Activated naive CD8-positive, alpha-beta T cell treated with anti-CD3 and anti-CD28 coated beads, Interleukin-2, amount 50 U/mL, for 16 hours (primary cell): Measurements from ENCODE around the gene EPHA4.

Experiments
- DNase-seq: peaks from one replicate; pipeline ENCODE4 v3.0.0-alpha.2; 2020; ENCODE audit warnings: low read depth, low spot score

The EPHA4 gene

DNA sequence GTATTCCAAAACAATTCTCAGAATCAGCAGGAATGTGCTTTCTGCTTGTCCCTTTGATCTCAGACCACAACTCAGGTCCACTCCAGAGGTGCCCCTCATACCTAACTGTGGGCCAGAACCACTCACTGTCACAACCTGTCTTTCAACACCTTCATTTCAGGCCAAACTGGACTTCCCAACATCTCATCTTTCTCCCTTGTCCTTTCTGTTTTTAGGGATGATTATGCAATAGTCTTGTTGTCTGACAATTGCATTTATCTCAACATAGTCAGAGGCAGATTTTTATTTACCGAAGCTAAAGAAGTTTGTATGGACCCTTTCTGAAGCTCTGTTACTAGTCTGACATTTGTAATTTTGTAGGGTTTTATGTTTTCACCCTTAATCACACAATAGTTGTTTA lies 95.9 kb downstream of the EPHA4 start:
- DNase-seq, result no peak

- no peak for DNase-seq
These were observed 98.7 kb downstream of the EPHA4 start for GRCh38 chr2:221473451-221473850.

- DNase-seq, result no peak
These were observed 103.8 kb downstream of the EPHA4 start for GRCh38 chr2:221468317-221468716.

- DNase-seq, result no peak
These were observed 104.5 kb downstream of the EPHA4 start for GRCh38 chr2:221467610-221468009.

DNA sequence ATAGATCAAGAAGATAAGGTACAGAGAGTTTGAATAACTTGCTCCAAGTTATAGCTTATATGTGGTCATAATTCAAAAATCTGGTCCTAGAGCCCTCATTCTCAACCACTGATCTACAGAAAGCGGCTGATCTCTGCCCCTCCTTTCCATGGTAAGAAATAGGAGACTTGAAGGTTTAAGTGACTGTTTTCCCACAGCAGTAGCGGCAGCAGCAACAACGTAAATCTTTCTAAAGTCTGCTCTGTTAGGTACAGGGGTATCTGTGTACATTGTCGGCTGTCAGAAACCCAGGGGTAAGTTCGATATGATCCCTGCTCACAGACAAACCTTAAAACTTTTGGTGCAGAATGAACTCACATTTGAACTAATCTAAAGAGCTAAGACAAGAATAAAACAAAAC lies 105.4 kb downstream of the EPHA4 start:
- no peak for DNase-seq

DNA sequence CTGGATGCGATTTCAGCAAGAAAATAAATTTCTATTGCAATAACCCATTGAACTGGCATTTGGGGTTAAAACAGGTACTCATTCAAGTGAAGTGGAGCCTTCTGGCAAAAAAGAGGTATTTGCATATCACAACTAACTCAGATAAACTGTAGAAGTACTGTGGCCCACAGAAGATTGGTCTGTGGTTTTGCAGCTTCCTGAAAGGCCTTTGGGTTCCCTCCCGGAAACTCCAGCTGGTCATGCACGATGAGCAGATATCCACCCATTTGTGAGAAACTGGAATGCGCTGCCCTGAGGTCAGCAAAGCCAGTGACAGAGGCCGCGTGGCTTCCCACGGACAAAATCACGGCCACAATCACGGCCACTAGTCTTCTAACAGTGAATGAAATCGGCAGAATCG lies 106.3 kb downstream of the EPHA4 start:
- no peak for DNase-seq

DNA sequence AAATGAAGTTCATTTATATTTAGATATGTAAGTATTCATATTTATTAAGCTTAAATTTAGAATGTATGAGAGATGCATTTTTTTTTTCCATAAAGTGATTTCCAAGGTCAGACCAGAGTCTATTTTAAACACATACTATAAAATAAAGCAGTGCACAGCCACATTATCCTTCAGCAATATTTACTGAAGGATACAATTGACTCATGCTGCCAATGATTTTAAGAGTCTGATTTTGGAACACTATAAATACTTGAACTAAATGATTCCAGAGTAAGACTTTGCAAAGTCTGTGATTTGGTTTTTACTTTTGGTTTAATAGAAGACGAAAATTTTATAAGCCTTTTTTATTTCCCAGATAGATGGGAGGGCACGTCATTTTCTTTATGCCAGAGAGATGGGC lies 107.1 kb downstream of the EPHA4 start:
- no peak for DNase-seq

GRCh38 chr2:221463241-221463896 lies 108.7 kb downstream of the EPHA4 start:
- no peak for DNase-seq

DNA sequence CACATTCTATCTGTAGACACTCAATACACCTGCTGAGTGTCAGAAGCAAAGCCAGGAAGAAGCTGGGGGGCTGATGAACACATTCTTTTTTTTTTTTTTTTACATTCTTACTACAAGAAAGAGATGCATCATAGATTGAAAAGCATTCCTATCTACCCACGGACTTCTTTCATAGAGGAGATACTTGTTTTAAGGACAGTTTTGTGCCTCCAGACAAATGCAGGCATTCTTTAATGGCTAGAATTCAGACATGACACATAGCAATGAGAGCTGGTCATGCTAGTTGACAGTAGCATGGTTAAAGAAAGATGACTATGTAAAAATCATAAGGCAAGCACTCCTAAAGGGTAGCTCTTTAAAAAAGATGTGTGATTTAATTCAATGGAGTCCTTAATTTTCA lies 110.2 kb downstream of the EPHA4 start:
- DNase-seq, result no peak

GRCh38 chr2:221460136-221460535 lies 112.0 kb downstream of the EPHA4 start:
- DNase-seq, result no peak

- DNase-seq, result no peak
These were observed 113.5 kb downstream of the EPHA4 start for GRCh38 chr2:221458578-221458977.

- DNase-seq, result no peak
These were observed 116.9 kb downstream of the EPHA4 start for GRCh38 chr2:221455214-221455613.

DNA sequence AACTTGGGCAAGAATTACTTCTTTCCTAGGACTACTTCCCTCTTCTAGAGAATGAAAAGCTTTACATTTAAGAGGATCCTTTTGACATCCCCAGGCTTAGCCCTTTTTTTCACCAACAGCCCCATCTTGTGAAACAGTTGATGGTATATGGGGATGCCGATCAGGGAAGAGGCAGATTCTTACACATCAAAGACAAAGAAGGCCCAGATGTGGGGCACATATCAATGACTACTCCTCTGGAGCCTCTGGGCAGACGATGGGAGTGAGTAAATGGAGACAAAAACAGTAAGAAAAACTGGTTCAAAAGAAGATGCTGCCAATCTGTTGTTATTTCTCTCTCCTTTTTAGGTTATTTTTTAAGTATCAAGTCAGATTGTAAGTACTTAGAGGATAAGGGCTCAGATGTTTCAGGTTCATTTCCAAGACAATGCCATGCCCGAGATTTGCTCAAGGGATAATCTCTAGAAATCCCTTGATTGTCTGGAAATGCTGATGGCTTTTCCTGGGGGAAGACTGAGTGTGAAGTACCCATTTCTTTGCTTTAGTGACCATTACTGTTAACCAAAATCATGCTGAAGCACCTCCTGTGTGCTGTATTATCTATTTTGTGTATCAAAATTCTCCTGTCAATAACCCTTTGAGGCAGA lies 117.5 kb downstream of the EPHA4 start:
- no peak for DNase-seq

GRCh38 chr2:221451862-221452788 lies 120.0 kb downstream of the EPHA4 start:
- DNase-seq, result no peak

- DNase-seq, result no peak
These were observed 121.8 kb downstream of the EPHA4 start for GRCh38 chr2:221450280-221450679.

- DNase-seq, result no peak
These were observed 122.7 kb downstream of the EPHA4 start for GRCh38 chr2:221449406-221449805.

DNA sequence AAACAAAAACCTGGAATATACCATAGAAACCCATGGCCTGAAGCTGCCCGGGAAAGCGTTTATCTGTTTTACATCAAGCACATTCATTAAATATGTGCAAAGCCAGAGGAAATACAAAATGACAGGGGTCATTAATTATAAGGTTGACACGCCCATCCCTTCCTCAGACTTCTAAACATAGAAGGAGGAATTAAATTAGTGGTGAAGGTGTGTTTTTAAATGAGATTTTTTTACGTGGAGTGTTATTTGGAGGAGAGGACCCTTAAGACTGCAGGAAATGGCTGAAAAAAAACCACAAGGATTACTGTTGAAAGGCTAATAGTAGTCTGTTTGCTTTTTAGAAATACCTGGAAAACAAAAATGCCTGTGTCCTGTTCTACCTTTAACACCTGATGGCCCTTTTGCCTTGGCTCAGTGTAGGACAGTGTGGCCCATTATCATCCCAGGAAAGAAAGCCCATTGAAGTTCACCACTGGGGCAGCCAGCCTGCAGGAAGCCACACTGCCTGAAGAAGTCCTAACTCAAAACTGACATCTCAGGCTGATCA lies 123.2 kb downstream of the EPHA4 start:
- no peak for DNase-seq

DNA sequence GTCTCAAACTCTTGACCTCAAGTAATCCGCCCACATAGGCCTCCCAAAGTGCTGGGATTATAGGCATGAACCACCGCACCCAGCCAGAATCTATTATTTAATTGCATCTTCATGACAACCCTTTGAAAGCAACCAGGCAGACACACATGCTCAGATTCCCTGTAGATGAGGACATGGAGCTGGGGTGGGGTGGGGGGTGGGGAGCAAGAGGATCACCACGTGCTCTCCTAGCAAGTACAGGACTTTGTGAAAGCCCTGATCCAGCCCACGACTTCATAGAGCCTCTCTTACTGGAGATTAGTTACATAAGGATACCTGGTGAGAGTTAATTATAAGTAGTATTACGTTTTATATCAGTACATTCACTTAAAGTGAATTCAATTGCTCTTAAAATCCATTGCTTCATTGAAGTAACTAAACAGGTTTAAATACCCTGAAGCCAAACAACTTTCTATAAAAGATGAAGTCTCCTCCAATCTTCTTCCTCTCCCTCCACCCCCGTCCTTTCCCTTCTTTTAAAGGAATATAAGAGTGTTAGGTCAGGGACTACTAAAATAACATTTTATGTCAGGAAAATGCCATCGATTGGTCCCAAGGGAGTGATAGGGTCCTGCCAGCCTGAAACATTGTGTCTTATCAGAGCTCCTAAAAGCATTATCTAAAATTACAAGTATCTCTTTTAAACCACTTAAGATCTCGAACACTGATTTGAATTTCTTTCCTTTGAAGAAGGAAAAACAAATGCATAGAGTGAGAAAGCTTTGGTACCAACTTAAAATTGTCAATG lies 123.9 kb downstream of the EPHA4 start:
- DNase-seq, result no peak

DNA sequence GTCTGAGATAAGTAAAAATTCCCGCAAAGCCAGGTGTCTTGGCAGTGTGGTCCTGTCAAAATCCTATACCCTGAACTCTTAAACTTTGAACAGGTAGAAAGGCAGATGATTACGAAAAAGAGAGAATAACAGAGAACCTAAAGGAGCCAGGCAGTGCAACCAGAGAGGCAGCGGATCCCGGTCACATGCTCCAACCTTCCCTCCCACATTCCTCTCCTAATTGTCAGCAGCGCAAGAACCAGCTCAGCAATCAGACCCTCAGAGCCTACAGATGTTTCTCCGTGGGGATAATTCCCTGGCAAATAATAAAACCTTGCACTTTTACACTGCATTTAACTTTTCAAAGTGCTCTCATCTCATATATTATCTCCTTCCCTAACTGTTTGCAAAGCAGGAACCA lies 124.8 kb downstream of the EPHA4 start:
- no peak for DNase-seq

DNA sequence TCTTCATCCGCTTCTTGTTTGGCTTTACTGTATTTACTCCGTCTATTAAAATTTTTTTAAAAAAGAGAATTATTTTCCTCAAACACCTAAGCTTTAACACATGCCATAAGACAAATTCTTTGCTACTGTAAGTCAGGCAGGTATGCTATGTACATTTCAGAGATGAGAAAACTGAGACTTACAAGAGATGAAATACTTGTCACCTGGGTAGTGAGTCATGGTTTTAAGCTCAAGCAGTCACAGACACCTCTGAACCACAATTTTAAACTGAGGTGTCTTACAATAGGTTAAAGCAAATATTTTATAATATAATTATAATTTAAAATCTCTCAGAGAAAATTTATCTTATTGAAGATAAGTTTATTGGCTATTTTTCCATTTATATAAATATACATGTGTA lies 126.0 kb downstream of the EPHA4 start:
- DNase-seq, result no peak

- DNase-seq, result no peak
These were observed 128.0 kb downstream of the EPHA4 start for GRCh38 chr2:221444106-221444505.

DNA sequence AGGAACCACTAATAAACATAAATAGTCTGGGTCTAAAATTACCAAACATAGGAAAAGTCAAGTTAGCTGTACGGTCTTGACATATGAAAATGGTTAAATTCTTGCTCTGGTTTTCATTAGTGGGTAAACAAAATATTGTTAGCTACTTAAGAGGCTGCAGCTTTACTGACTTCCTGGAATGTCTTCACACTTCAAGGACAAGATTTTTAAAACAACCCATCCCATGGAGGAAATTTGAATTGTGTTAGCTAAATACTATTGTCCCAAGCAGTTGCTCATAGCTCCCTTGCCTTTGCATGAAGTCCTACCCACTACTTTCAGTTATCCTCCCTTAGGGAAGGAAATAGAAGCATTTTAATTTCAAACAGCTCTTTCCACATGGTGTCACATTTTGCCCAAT lies 128.5 kb downstream of the EPHA4 start:
- DNase-seq, result no peak
